Activated T-helper 2 cell treated with anti-CD3 and anti-CD28 coated beads, Interferon-gamma antibody, Interleukin-2, Interleukin-4, amounts not matched to agents 10 μg/mL and 5 μg/mL and 100 μg/mL, durations not matched to agents 14 hours and 24 hours and 36 hours (primary cell): ENCODE data around the gene RASGRP1. TPM values are rescaled to one million over a fixed set of nuclear protein-coding genes. Genes with fewer than 3 reads are reported as not detected.

Source experiments
- DNase-seq: peaks from one replicate; pipeline ENCODE4 v3.0.0; 2021; ENCODE audit warnings: low spot score
- H3K27ac Mint-ChIP-seq: one replicate; pipeline ENCODE4 v1.8.0; 2021; ENCODE audit warnings: mixed read lengths
- H3K27me3 Mint-ChIP-seq: one replicate; pipeline ENCODE4 v1.8.0; 2021; ENCODE audit warnings: low read depth, mixed read lengths
- H3K36me3 Mint-ChIP-seq: one replicate; pipeline ENCODE4 v1.8.0; 2021; ENCODE audit warnings: low read depth, mixed read lengths
- H3K4me1 Mint-ChIP-seq: one replicate; pipeline ENCODE4 v1.8.0; 2021; ENCODE audit warnings: low read depth, mixed read lengths
- H3K4me3 Mint-ChIP-seq: one replicate; pipeline ENCODE4 v1.8.0; 2021; ENCODE audit warnings: low read depth, mild to moderate bottlenecking, moderate library complexity, mixed read lengths
- H3K9me3 Mint-ChIP-seq: one replicate; pipeline ENCODE4 v1.8.0; 2021; ENCODE audit warnings: mixed read lengths
- intact Hi-C: fragments of 100-400 bp; cut with micrococcal nuclease; formaldehyde crosslinking; loops from one replicate; pipeline ENCODE4 v1.15.1; 2023
- total RNA-seq: library from RNA; stranded (reverse); gene quantifications from 2 replicates; pipeline ENCODE4 v1.2.3, GENCODE V29; 2022

Gene RASGRP1
- total RNA-seq, 1 donor from 2014 or later = 113 TPM

- DNase-seq = no peak
- Mint-ChIP-seq H3K4me1 (peaks cover 41% of the 10 kb centered on the region), H3K9me3 (no peaks in the 10 kb centered on the region), H3K4me3 (no peak overlapping the region), H3K27me3 (no peaks in the 10 kb centered on the region), H3K36me3 (peaks cover 88% of the 10 kb centered on the region), H3K27ac (peak overlapping the region; percentile 73)
- intact Hi-C loops = loop anchor here (2.0 to 5.0 kb wide), 3 partner anchors 20 to 52 kb away; no protein-coding TSS in a partner anchor
These were observed 55.5 kb downstream of the RASGRP1 start for GRCh38 chr15:38509152-38509551.

- intact Hi-C loops = loop anchor here (2.0 to 5.0 kb wide), 3 partner anchors 20 to 52 kb away; no protein-coding TSS in a partner anchor
These were observed 56.0 kb downstream of the RASGRP1 start for GRCh38 chr15:38508647-38509046.

GRCh38 chr15:38507570-38507969, 57.0 kb downstream of the RASGRP1 start:
- Mint-ChIP-seq H3K27me3 (no peaks in the 10 kb centered on the region), H3K4me3 (no peak overlapping the region), H3K9me3 (no peaks in the 10 kb centered on the region), H3K4me1 (peaks cover 38% of the 10 kb centered on the region), H3K27ac (peak overlapping the region; percentile 70), H3K36me3 (peaks cover 88% of the 10 kb centered on the region)
- DNase-seq = no peak
- intact Hi-C loops = loop anchor here (5.0 kb wide), 1 partner anchor 35 kb away; no protein-coding TSS in a partner anchor

More at GRCh38 chr15:38508647-38509046, 56.0 kb downstream of the RASGRP1 start:
- peaks cover 40% of the 10 kb centered on the region for H3K4me1 Mint-ChIP-seq
- peaks cover 88% of the 10 kb centered on the region for H3K36me3 Mint-ChIP-seq
- no peaks in the 10 kb centered on the region for H3K27me3 Mint-ChIP-seq
- no peak overlapping the region for H3K4me3 Mint-ChIP-seq
- H3K27ac Mint-ChIP-seq = peak overlapping the region; percentile 73
- DNase-seq = no peak
- no peaks in the 10 kb centered on the region for H3K9me3 Mint-ChIP-seq

GRCh38 chr15:38506997-38507396, 57.6 kb downstream of the RASGRP1 start:
- intact Hi-C loops = loop anchor here (5.0 kb wide), 1 partner anchor 35 kb away; no protein-coding TSS in a partner anchor

DNA sequence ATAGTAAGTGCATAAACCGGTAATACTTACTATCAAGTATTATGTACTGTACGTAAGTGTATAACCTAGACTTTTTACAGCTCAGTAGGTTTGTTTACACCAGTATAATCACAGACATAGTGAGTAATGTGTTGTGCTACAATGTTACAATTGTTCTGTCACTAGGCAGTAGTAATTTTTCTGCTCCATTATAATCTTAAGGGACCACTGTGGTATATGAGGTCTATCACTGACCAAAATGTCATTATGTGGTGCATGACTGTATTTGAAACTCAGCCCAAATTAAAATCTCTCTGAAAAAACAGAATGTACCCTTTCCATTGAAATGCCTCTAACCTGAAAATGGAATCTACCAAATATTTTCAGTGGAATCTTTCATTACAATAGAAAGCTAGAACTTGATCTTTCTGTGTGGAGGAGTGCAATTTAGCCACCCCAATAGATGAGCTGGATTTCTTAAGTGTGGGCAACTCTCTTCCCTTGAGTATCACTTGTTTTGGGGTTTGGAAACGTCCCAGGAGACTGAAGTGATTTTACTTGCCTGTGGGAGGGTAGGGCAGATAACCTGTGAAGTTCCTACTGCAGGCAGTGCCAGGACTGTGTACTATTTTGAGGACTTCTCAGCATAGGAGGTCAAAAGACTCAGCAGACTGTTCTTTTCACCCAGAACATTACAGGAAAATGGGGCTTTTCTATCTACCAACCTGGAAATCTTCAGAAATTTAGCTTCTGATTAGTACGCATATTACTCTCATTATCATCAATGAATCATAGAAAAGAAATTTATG, 59.7 kb downstream of the RASGRP1 start:
- Mint-ChIP-seq H3K27me3 (no peaks in the 10 kb centered on the region), H3K36me3 (peaks cover 91% of the 10 kb centered on the region), H3K4me3 (no peak overlapping the region), H3K4me1 (peaks cover 24% of the 10 kb centered on the region), H3K9me3 (peaks cover 1% of the 10 kb centered on the region), H3K27ac (peak overlapping the region; percentile 73)
- intact Hi-C loops = loop anchor here (5.0 kb wide), 1 partner anchor 37 kb away; no protein-coding TSS in a partner anchor
- DNase-seq = no peak

More at GRCh38 chr15:38506997-38507396, 57.6 kb downstream of the RASGRP1 start:
- DNase-seq = no peak
- Mint-ChIP-seq H3K4me3 (no peak overlapping the region), H3K36me3 (peaks cover 89% of the 10 kb centered on the region), H3K4me1 (peaks cover 38% of the 10 kb centered on the region), H3K27ac (peak overlapping the region; percentile 53), H3K9me3 (no peaks in the 10 kb centered on the region), H3K27me3 (no peaks in the 10 kb centered on the region)

- no peak for DNase-seq
- H3K9me3 Mint-ChIP-seq = peaks cover 4% of the 10 kb centered on the region
- no peak overlapping the region for H3K4me3 Mint-ChIP-seq
- no peaks in the 10 kb centered on the region for H3K27me3 Mint-ChIP-seq
- H3K36me3 Mint-ChIP-seq = peaks cover 93% of the 10 kb centered on the region
- H3K27ac Mint-ChIP-seq = peak overlapping the region; percentile 58
- H3K4me1 Mint-ChIP-seq = peaks cover 21% of the 10 kb centered on the region
- intact Hi-C loops = no loop called here
These were observed 61.1 kb downstream of the RASGRP1 start for GRCh38 chr15:38503496-38503895.

- H3K36me3 Mint-ChIP-seq = peaks cover 89% of the 10 kb centered on the region
- H3K27ac Mint-ChIP-seq = no peak overlapping the region
- intact Hi-C loops = no loop called here
- H3K4me3 Mint-ChIP-seq = no peak overlapping the region
- no peaks in the 10 kb centered on the region for H3K27me3 Mint-ChIP-seq
- H3K4me1 Mint-ChIP-seq = peaks cover 14% of the 10 kb centered on the region
- no peak for DNase-seq
- peaks cover 4% of the 10 kb centered on the region for H3K9me3 Mint-ChIP-seq
These were observed 65.0 kb downstream of the RASGRP1 start for GRCh38 chr15:38499651-38500050.

DNA sequence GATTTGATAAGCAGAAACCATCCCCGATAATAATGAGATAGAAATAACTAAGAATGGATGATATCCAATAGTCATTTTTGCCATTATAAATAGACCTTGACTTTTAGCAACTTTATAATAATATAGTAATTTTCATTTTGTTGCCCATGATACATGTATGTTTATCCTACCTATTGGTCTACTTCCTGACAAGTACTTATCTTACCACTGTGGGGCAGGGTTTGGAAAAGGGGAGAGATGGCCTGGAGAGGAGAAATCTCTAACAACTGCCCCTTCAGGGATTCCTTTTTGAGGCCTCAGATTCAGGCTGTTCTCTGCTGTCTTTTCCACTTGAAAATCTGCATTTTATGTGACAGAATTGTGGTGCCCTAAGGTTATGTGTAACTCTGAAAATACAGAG, 68.5 kb downstream of the RASGRP1 start:
- peaks cover 85% of the 10 kb centered on the region for H3K36me3 Mint-ChIP-seq
- DNase-seq = no peak
- H3K4me1 Mint-ChIP-seq = peaks cover 21% of the 10 kb centered on the region
- no peak overlapping the region for H3K4me3 Mint-ChIP-seq
- intact Hi-C loops = no loop called here
- H3K27me3 Mint-ChIP-seq = no peaks in the 10 kb centered on the region
- H3K9me3 Mint-ChIP-seq = peaks cover 4% of the 10 kb centered on the region
- no peak overlapping the region for H3K27ac Mint-ChIP-seq

GRCh38 chr15:38490242-38490922, 74.2 kb downstream of the RASGRP1 start:
- intact Hi-C loops = no loop called here
- Mint-ChIP-seq H3K4me3 (no peak overlapping the region), H3K4me1 (peaks cover 36% of the 10 kb centered on the region)

GRCh38 chr15:38487378-38487777, 77.2 kb downstream of the RASGRP1 start:
- intact Hi-C loops = loop anchor here (1.0 to 5.0 kb wide), 4 partner anchors 13 to 200 kb away; no protein-coding TSS in a partner anchor
- Mint-ChIP-seq H3K27ac (peak overlapping the region; percentile 88), H3K9me3 (no peaks in the 10 kb centered on the region), H3K4me1 (peaks cover 39% of the 10 kb centered on the region), H3K27me3 (no peaks in the 10 kb centered on the region), H3K4me3 (no peak overlapping the region), H3K36me3 (peaks cover 61% of the 10 kb centered on the region)
- DNase-seq = no peak

More at GRCh38 chr15:38490242-38490922, 74.2 kb downstream of the RASGRP1 start:
- Mint-ChIP-seq H3K27me3 (no peaks in the 10 kb centered on the region), H3K9me3 (no peaks in the 10 kb centered on the region), H3K27ac (peak overlapping the region; percentile 48), H3K36me3 (peaks cover 73% of the 10 kb centered on the region)
- no peak for DNase-seq

DNA sequence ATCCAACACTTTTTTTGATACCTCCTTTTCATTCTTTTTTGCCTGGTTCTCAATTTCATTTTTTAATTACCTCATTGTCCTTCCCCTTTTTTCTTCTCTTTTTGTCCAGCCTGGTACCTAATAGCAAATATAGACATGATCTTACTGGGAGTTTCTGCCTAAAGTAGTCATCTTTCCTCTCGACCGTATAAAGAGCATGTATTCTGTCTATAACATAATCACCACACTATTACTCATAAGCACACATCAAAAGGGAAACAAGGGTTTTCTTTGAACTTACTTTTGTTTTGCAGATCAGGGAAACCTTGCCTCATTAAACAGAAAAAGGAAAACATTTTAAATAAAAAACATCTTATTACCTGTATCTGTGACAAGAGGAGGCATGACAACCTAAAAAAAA, 77.7 kb downstream of the RASGRP1 start:
- Mint-ChIP-seq H3K36me3 (peaks cover 62% of the 10 kb centered on the region), H3K4me3 (no peak overlapping the region), H3K4me1 (peaks cover 38% of the 10 kb centered on the region), H3K9me3 (no peaks in the 10 kb centered on the region), H3K27me3 (no peaks in the 10 kb centered on the region), H3K27ac (peak overlapping the region; percentile 88)
- no peak for DNase-seq
- intact Hi-C loops = loop anchor here (1.0 to 5.0 kb wide), 4 partner anchors 13 to 200 kb away; no protein-coding TSS in a partner anchor

- Mint-ChIP-seq H3K4me1 (peaks cover 23% of the 10 kb centered on the region), H3K36me3 (peaks cover 51% of the 10 kb centered on the region), H3K27ac (peak overlapping the region; percentile 53), H3K4me3 (no peak overlapping the region), H3K9me3 (no peaks in the 10 kb centered on the region), H3K27me3 (no peaks in the 10 kb centered on the region)
- DNase-seq = no peak
- intact Hi-C loops = no loop called here
These were observed 82.0 kb downstream of the RASGRP1 start for GRCh38 chr15:38482572-38482971.
